Endothelial cell (in vitro differentiated cells): ENCODE measurements around the gene ICAM4. TPM values are rescaled to one million over a fixed set of nuclear protein-coding genes. Genes with fewer than 3 reads are reported as not detected.
A peak's percentile ranks its signal among the peaks of the same experiment; 100 is the strongest.

Experiments used
- DNase-seq: peaks from one replicate; pipeline ENCODE4 v3.0.0; 2021; ENCODE audit warnings: low spot score
- H3K27ac Mint-ChIP-seq: one replicate; pipeline ENCODE4 v1.8.0; 2021; ENCODE audit warnings: mixed read lengths, inconsistent platforms; ENCODE audit not compliant: unreplicated experiment
- H3K27me3 Mint-ChIP-seq: one replicate; pipeline ENCODE4 v1.8.0; 2021; ENCODE audit warnings: mild to moderate bottlenecking, moderate library complexity, mixed read lengths, inconsistent platforms; ENCODE audit not compliant: unreplicated experiment
- H3K36me3 Mint-ChIP-seq: one replicate; pipeline ENCODE4 v1.8.0; 2021; ENCODE audit warnings: mild to moderate bottlenecking, low read depth, mixed read lengths, inconsistent platforms; ENCODE audit not compliant: unreplicated experiment
- H3K4me1 Mint-ChIP-seq: one replicate; pipeline ENCODE4 v1.8.0; 2021; ENCODE audit warnings: mild to moderate bottlenecking, mixed read lengths, inconsistent platforms; ENCODE audit not compliant: unreplicated experiment
- H3K4me3 Mint-ChIP-seq: one replicate; pipeline ENCODE4 v1.8.0; 2021; ENCODE audit warnings: mild to moderate bottlenecking, mixed read lengths, inconsistent platforms; ENCODE audit not compliant: unreplicated experiment
- H3K9me3 Mint-ChIP-seq: one replicate; pipeline ENCODE4 v1.8.0; 2021; ENCODE audit warnings: mixed read lengths, inconsistent platforms; ENCODE audit not compliant: unreplicated experiment
- CTCF ChIP-seq: fragments of 200-600 bp; sonication (generic); IDR thresholded peaks from one replicate; pipeline ENCODE4 v1.5.0; 2021; ENCODE audit warnings: antibody characterized with exemption; ENCODE audit not compliant: unreplicated experiment
- total RNA-seq: library from RNA; stranded (reverse); fragmentation: NEBNext Ultra II Directional; extraction: Animal tissue kit (Norgen Biotek cat#: 25700); gene quantifications from one replicate; pipeline ENCODE4 v1.2.1, GENCODE V29; 2021; ENCODE audit not compliant: unreplicated experiment

The ICAM4 gene
- total RNA-seq, 1 donor from 2014 or later = 0.36 TPM

DNA sequence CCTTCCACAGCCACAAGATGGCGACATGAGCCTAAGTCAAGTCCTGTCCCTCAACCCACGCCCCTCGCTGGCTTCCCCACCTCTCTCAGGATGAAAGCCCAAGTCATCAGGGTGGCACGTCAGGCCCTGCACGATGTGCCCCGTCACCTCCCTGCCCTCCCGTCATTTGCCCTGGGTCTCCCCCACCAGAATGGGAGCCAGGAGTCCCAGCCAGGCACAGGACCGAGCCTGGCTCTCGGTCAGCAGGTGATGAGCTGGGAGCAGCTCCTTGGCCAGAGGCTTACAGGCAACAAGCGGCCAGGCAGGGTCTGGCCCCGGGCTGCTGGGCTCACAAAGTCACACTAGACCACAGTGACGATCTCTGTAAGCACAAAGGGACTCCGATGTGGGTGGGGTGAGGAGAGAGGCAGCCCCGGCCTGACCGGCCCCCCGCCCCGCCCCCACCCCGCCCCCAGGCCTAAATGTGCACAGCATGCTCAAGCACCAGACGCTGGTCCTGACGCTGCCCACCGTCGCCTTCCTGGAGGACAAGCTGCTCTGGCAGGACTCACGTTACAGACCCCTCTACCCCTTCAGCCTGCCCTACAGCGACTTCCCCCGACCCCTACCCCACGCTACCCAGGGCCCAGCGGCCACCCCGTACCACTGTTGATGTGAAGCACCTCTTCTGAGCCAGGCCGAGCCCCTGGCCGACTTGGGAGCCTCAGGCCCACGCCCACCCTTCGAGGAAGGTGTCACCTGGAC lies 27.4 kb upstream of the ICAM4 start:
- peak; percentile 93 for DNase-seq
- TF ChIP-seq CTCF = peak; percentile 82
- H3K4me3 Mint-ChIP-seq = no peak overlapping the region
- H3K36me3 Mint-ChIP-seq = peaks cover 27% of the 10 kb centered on the region
- H3K27ac Mint-ChIP-seq = no peak overlapping the region
- no peaks in the 10 kb centered on the region for H3K9me3 Mint-ChIP-seq
- H3K27me3 Mint-ChIP-seq = peaks cover 9% of the 10 kb centered on the region
- no peaks in the 10 kb centered on the region for H3K4me1 Mint-ChIP-seq

DNA sequence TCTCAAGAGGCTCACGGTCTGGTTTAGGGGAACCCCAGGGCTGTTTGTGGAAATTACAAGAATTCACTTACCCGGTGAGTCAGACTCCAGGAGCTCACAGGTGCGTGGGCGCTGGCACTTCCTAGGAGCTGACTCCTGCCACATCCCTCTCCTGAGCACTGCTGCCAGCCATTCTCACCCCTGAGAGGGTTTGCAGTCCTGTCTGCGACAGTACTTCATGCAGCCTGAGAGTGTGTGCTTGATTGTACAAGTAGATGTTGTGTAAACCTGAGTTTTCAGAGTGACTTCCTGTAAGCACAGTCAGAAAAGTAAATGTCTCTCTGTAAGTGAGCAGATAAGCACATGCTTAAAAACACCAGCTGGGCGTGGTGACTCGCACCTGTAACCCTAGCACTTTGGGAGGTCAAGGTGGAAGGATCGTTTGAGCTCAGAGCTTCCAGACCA lies 26.6 kb upstream of the ICAM4 start:
- H3K36me3 Mint-ChIP-seq = peaks cover 22% of the 10 kb centered on the region
- no peak overlapping the region for H3K27ac Mint-ChIP-seq
- peaks cover 9% of the 10 kb centered on the region for H3K27me3 Mint-ChIP-seq
- DNase-seq = no peak
- no peaks in the 10 kb centered on the region for H3K4me1 Mint-ChIP-seq
- H3K4me3 Mint-ChIP-seq = no peak overlapping the region
- no peaks in the 10 kb centered on the region for H3K9me3 Mint-ChIP-seq
- no peak for TF ChIP-seq CTCF

DNA sequence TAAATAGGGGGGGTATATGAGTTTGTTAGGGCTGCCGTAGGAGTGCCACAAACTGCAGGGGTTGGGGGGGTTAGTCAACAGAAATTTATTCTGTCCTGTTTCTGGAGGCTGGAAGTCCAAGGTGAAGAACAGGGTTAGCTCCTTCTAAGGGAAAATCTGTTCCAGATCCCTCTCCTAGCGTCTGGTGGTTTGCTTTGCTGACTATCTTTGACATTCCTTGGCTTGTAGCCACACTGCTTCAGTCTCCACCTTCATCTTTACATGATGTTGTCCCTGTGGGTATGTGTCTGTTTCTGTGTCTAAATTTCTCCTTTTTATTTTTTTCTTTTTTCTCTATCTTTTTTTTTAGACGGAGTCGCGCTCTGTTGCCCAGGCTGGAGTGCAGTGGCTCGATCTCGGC lies 24.0 kb upstream of the ICAM4 start:
- Mint-ChIP-seq H3K4me1 (peaks cover under 1% of the 10 kb centered on the region), H3K4me3 (no peak overlapping the region), H3K36me3 (peaks cover 6% of the 10 kb centered on the region)

DNA sequence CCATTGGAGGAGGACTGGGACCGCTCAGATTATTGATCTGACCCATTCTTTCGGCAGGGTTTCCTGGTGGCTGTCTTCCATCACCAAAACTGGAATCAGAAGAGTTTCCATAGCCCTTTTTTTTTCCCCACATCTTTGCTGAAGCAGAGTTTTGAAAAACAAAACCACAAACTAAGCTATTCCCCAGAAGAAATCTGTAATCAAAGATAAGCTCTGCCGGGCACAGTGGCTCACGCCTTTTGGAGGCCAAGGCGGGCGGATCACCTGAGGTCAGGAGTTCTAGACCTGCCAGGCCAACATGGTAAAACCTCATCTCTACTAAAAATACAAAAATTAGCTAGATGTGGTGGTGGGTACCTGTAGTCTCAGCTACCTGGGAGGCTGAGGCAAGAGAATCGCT lies 20.0 kb upstream of the ICAM4 start:
- no peak for TF ChIP-seq CTCF
- H3K4me1 Mint-ChIP-seq = peaks cover 14% of the 10 kb centered on the region
- peaks cover under 1% of the 10 kb centered on the region for H3K36me3 Mint-ChIP-seq
- no peak for DNase-seq
- H3K27ac Mint-ChIP-seq = peak overlapping the region; percentile 78
- H3K4me3 Mint-ChIP-seq = peak overlapping the region; percentile 27
- H3K9me3 Mint-ChIP-seq = no peaks in the 10 kb centered on the region
- H3K27me3 Mint-ChIP-seq = peaks cover 15% of the 10 kb centered on the region

More for the DNA sequence above, 24.0 kb upstream of the ICAM4 start:
- DNase-seq = no peak
- H3K27ac Mint-ChIP-seq = no peak overlapping the region
- no peak for TF ChIP-seq CTCF
- H3K9me3 Mint-ChIP-seq = no peaks in the 10 kb centered on the region
- peaks cover 6% of the 10 kb centered on the region for H3K27me3 Mint-ChIP-seq

DNA sequence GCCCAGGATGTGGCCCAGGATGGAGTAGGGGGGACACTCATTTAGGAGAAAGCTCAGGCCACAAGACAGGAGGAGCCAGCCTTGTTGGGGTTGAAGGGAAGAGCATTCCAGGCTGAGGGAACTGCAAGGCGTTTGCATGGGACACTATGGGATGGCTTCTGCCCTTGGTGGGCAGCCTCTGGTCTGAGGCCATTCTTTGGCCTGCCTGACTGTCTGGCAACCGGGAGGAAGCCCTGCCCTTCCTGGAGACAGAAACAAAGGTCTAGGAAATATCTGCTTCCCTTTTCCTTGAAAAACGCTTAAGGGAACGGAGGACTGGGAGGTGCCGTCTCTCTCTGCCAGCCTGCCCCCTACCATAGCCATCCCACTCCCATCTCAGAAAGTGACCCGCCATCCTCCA lies 18.7 kb upstream of the ICAM4 start:
- peaks cover 14% of the 10 kb centered on the region for H3K4me1 Mint-ChIP-seq

More for the DNA sequence above, 18.7 kb upstream of the ICAM4 start:
- no peaks in the 10 kb centered on the region for H3K9me3 Mint-ChIP-seq
- peak overlapping the region; percentile 71 for H3K4me3 Mint-ChIP-seq
- H3K27me3 Mint-ChIP-seq = peaks cover 15% of the 10 kb centered on the region
- H3K27ac Mint-ChIP-seq = peak overlapping the region; percentile 99
- no peak for TF ChIP-seq CTCF
- no peaks in the 10 kb centered on the region for H3K36me3 Mint-ChIP-seq
- DNase-seq = peak; percentile 44
